ENCODE data around the gene PTPRK. TPM values are rescaled to one million over a fixed set of nuclear protein-coding genes. Genes with fewer than 3 reads are reported as not detected.
"Not testable (repeated sequence)": the region's sequence is repeated elsewhere in the genome, so short reads cannot be mapped to it uniquely, and the experiment has no call there.

PTPRK gene
- polyA plus RNA-seq, 10 donors = 14.5 to 27.5 (median 18.0) TPM

GRCh38 chr6:128491610-128492206 is 28.7 kb downstream of the PTPRK start:
- peak; percentile 37 to 56 (median 48) for DNase-seq

- DNase-seq = no peak
Measured at GRCh38 chr6:128491100-128491581, 29.3 kb downstream of the PTPRK start.

- no peak for DNase-seq
Measured at GRCh38 chr6:128487746-128488145, 32.7 kb downstream of the PTPRK start.

- no peak for DNase-seq
Measured at GRCh38 chr6:128487055-128487454, 33.3 kb downstream of the PTPRK start.

- not testable (repeated sequence) for DNase-seq
Measured at GRCh38 chr6:128486580-128486979, 33.8 kb downstream of the PTPRK start.

GRCh38 chr6:128483472-128484135 is 36.8 kb downstream of the PTPRK start:
- no peak for DNase-seq

- no peak for DNase-seq
Measured at GRCh38 chr6:128482642-128483041, 37.8 kb downstream of the PTPRK start.

GRCh38 chr6:128479991-128480390 is 40.4 kb downstream of the PTPRK start:
- DNase-seq = no peak

- DNase-seq = no peak
Measured at GRCh38 chr6:128479048-128479666, 41.2 kb downstream of the PTPRK start.

- DNase-seq = no peak
Measured at GRCh38 chr6:128478230-128479047, 42.0 kb downstream of the PTPRK start.

GRCh38 chr6:128474933-128475332 is 45.5 kb downstream of the PTPRK start:
- DNase-seq = no peak

GRCh38 chr6:128474481-128474880 is 45.9 kb downstream of the PTPRK start:
- no peak for DNase-seq

GRCh38 chr6:128471907-128472306 is 48.5 kb downstream of the PTPRK start:
- DNase-seq = no peak

- no peak for DNase-seq
Measured at GRCh38 chr6:128465368-128466343, 54.7 kb downstream of the PTPRK start.

- DNase-seq = no peak
Measured at GRCh38 chr6:128464790-128465189, 55.6 kb downstream of the PTPRK start.

- DNase-seq = no peak
Measured at GRCh38 chr6:128463942-128464341, 56.5 kb downstream of the PTPRK start.

- DNase-seq = no peak
Measured at GRCh38 chr6:128461501-128461900, 58.9 kb downstream of the PTPRK start.

- DNase-seq = peak in 2 of 3 donors; percentile 6 to 17
Measured at GRCh38 chr6:128456510-128457230, 63.7 kb downstream of the PTPRK start.

- DNase-seq = no peak
Measured at GRCh38 chr6:128455959-128456358, 64.4 kb downstream of the PTPRK start.

- no peak for DNase-seq
Measured at GRCh38 chr6:128452713-128453112, 67.7 kb downstream of the PTPRK start.

Measured in muscle of back (tissue), 11 donors.